Measurements from ENCODE around the gene CA10. TPM values are rescaled to one million over a fixed set of nuclear protein-coding genes. Genes with fewer than 3 reads are reported as not detected.

CA10 gene
- total RNA-seq, 4 donors from 2014 or later = not detected

GRCh38 chr17:51611585-51611984, 546.9 kb downstream of the CA10 start:
- DNase-seq (ENCODE audit: low spot score) (no peak), ATAC-seq (ENCODE audit: low FRiP score) (no peak)
- TF ChIP-seq CTCF (IDR thresholded peaks at IDR 0.05) = no peak

- ATAC-seq (ENCODE audit: low FRiP score) (no peak), DNase-seq (ENCODE audit: low spot score) (no peak)
- TF ChIP-seq CTCF (IDR thresholded peaks at IDR 0.05) = no peak
Measured at GRCh38 chr17:51610834-51611233, 547.7 kb downstream of the CA10 start.

GRCh38 chr17:51610155-51610554, 548.4 kb downstream of the CA10 start:
- no peak for TF ChIP-seq CTCF (IDR thresholded peaks at IDR 0.05)
- no peak for ATAC-seq (ENCODE audit: low FRiP score)

GRCh38 chr17:51608251-51608933, 550.1 kb downstream of the CA10 start:
- no peak for ATAC-seq (ENCODE audit: low FRiP score)
- DNase-seq (ENCODE audit: low spot score) = no peak
- TF ChIP-seq CTCF (IDR thresholded peaks at IDR 0.05) = no peak

More at GRCh38 chr17:51610155-51610554, 548.4 kb downstream of the CA10 start:
- DNase-seq (ENCODE audit: low spot score) = no peak

- no peak for TF ChIP-seq CTCF (IDR thresholded peaks at IDR 0.05)
- no peak for ATAC-seq (ENCODE audit: low FRiP score)
- DNase-seq (ENCODE audit: low spot score) = no peak
Measured at GRCh38 chr17:51607512-51607911, 551.0 kb downstream of the CA10 start.

GRCh38 chr17:51604299-51605020, 554.1 kb downstream of the CA10 start:
- DNase-seq (ENCODE audit: low spot score) (no peak), ATAC-seq (ENCODE audit: low FRiP score) (no peak)

More at GRCh38 chr17:51604299-51605020, 554.1 kb downstream of the CA10 start:
- no peak for TF ChIP-seq CTCF (IDR thresholded peaks at IDR 0.05)
